ENCODE measurements around the gene ONECUT3.
A peak's percentile ranks its signal among the peaks of the same experiment; 100 is the strongest.

Gene ONECUT3

DNA sequence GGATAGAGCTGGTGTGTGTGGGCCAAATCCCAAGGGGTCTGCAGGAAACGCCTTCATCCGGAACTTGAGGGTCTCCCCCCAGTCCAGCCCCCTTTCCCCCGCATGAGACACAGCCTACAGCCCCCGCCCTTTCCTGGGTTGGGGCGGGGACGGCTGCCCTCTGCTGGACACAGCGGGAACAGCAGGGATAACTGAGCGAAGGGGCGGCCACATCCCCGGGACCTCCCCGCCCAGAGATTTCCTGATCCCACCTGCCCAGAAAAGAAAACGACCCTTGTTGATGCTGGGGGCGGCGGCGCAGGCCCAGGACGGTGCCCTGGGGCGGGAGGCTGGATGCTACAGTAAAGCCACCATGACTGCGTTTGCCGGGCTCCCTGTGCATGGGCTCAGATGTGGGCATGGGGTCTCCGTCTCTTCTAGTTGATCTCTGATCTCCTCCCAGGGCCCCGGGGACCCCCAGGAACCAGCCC, 14.2 kb downstream of the ONECUT3 start:
- DNase-seq (ENCODE audit: low read depth in 2 of 3, low spot score in 1 of 3) = peak in 1 of 3 donors; percentile 63

DNA sequence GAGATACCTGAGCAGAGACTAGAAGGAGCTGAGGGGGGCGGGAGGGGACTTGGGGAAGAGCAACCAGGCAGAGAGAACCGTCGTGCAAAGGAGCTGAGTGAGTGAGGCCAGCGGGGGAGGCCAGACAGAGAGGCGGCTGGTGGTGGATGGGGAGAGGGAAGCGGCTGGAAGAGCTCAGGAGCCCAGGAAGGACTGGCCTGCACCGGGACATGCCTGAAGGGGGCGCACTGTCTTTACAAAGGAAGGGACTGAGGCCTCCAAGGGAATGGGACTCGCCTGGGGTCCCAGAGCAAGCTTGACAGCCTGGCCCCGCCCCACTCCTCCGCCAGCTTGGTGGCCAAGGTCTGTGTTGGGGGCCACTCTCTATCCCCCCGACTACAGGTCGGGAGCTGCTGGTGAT, 14.9 kb downstream of the ONECUT3 start:
- no peak for DNase-seq (ENCODE audit: low read depth in 2 of 3, low spot score in 1 of 3)

DNA sequence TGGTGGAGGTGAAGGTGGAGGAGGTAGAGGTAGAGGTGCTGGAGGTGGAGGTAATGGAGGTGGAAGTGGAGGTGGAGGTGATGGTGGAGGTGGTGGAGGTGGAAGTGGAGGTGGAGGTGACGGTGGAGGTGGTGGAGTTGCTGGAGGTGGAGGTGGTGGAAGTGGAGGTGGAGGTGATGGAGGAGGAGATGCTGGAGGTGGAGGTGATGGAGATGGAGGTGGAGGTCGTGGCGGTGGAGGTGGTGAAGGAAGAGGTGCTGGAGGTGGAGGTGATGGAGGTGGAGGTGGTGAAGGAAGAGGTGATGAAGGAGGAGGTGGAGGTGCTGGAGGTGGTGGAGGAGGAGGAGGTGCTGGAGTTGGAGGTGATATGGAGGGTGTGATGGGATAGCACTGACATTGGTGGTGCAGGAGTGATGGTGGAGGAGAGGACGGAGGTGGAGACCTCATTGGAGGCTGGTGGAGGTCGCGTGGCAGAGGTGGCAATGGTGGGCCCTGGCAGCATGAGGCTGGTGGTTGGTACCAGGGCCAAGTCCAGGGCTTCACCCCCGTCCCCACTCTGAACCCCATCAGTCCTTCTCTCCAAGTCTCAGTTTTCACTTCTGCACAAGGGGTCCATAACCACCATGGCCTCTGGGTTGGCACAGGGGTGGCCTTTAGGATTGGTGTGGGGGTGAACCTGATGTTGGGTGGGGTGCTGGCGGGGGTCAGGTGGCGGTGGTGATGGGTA, 15.8 kb downstream of the ONECUT3 start:
- no peak for DNase-seq (ENCODE audit: low read depth in 2 of 3, low spot score in 1 of 3)

DNA sequence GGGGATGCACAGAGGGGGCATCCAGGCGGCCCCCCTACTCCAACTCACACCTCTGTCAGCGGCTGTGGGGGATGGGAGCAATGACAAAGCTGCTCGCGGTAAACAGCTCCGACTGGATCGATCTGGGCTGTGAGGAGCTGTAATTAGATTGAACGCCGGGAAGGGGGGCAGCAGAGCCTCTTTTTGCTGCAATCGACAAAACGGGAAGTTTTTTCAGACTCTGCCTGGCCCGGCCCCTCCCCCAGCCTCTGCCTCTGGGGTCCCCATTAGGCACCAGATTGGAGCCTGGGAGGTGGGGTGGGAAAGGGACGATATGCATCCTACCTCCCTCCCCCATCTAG, 16.3 kb downstream of the ONECUT3 start:
- DNase-seq (ENCODE audit: low read depth in 2 of 3, low spot score in 1 of 3) = no peak

DNA sequence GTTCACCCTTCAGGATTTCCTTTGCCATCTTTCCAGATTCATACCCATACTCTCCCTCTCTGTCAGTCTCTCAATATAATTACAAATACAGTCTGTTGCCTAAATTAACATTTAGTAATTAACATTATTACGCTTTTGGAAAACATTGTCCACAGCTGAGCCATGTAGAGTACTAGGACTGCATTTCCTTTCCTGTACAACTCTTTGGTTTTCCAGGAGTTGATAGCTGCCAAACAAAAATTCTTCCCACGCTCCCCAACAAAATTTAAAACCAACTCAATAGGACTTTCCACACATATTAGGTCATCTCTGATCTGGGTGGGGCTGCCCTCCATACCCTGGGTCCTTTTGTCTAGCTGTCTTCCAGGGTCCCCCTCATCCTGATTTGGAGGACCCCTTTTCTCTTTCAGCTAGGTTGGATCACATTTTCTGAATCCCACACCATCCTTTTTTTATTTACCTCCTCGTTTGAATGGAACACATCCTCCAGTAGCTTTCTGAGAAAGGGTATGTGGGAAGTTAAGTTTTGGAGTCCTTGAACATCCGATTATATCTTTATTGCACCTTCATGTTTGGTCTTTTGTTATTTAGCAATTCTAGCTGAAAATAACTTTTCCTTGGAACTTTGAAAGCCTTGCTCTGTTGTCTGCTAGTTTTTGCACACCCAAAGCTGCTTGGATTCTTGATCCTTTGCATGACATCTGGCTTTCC, 17.7 kb downstream of the ONECUT3 start:
- DNase-seq (ENCODE audit: low read depth in 2 of 3, low spot score in 1 of 3) = no peak

DNA sequence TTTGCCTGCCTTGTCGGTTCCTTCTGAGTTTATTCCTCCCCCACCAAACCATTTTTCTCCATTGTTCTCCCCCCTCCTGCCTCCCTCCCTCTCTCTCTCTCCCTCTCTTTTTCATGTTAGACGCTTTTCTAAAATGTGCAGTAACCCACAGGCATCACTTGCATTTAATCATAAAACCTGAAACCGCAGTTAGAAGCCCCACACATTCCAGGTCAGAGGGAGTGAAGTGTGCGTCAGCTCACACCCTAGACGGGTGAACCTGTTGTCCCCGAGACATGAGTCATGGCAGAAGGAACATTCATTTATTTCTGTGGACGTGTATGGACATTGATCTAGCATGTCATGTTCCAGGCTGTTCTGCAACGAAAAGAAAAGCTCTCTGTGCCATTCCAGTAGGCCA, 19.9 kb downstream of the ONECUT3 start:
- no peak for DNase-seq (ENCODE audit: low read depth in 2 of 3, low spot score in 1 of 3)

DNA sequence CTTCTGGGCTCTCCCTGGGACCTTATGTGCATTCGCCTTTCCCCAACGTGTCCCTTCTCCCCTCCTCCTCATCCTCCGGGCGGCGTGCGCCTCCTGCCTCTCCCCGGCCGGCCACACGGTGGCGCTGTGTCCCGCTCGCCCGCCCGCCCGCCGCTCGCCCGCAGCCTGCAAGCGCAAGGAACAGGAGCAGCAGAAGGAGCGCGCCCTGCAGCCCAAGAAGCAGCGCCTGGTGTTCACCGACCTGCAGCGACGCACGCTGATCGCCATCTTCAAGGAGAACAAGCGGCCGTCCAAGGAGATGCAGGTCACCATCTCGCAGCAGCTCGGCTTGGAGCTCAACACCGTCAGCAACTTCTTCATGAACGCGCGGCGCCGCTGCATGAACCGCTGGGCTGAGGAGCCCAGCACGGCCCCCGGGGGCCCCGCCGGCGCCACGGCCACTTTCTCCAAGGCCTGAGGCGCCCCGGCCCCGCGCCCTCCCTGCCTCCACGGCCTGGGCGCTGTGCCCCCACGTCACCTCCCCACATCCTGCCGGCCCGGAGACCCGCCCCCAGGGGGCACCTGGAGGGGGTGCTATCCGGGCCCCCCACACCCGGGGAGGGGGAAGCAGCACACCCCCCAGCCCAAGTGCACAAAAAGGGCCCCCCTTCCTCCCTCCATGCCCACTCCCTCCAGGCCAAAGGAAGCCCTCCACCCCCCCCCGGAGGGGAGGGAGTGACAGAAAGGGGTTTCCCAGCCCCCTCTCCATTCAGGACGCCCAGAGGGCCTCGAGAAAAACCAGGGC, 21.9 kb downstream of the ONECUT3 start:
- no peak for DNase-seq (ENCODE audit: low read depth in 2 of 3, low spot score in 1 of 3)

DNA sequence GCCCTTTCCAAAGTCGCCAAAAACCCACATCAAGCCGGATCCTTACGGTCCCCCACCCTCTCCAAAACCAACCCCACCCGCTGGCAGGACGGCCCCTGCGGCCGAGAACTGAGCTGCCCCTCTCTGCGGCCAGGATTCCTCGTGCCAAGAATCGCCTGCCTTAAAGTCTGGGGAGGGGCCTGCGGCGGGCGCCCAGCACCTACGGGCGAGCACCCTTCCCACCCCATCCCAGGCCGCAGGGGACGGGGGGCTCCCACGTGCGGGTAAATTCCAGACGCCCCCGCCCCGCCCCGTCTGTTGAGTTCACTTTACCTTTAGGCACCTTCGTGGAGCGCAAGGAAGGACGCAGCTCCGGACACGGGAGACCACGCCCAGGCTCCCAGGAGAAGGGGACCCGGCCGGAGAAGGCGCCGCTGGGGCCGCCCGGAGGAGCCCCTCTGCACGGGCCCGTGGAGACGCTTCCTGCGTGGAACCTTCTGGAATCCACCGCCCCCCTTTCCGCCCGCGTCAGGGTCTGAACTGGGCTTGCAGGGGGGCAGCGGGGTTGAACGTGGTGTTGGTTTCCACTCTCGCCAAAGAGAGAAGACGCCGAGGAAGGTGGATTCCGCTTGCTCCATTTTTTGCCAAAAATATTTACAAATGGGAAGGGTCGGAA, 22.8 kb downstream of the ONECUT3 start:
- no peak for DNase-seq (ENCODE audit: low read depth in 2 of 3, low spot score in 1 of 3)

DNA sequence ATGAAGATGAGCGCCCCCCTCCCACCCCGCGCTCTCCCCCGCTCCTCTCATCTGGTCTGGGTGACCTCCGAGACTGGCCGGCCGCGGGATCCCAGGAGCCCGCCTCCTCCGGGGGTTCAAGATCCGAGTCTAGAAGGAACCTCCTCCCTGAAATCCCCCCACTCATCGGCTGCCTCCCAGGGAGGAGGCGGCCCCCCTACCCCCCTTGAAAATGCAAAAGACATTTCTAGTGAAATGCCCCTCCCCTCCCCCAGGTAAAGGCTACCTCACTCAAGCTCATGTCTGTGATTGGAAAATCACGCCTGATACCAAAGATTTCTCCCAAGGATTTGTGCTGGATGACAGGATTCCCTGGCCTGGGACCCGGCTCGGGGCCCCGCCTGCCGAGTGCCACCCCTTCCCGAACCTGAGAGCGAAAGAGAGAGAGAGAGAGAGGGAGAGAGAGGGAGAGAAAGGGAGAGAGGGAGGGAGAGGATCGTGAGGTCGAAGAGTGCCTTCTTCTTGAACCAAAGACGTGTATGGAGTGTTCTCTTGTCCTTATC, 23.4 kb downstream of the ONECUT3 start:
- no peak for DNase-seq (ENCODE audit: low read depth in 2 of 3, low spot score in 1 of 3)

DNA sequence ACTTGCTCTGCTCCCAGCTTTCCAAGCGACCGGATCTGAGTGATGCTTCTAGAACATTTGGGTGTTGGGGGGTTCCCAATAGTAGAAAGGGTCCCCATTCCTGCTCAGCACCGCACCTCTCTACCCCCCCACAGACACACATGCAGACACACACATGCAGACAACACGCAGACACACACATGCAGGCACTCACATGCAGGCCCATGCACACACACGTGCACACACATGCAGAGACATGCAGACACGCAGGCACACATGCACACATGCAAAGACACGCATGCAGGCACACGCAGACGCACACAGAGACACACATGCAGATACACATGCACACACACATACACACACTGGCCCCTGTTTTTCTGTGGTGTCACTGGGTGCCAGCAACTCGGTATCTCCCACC, 23.8 kb downstream of the ONECUT3 start:
- no peak for DNase-seq (ENCODE audit: low read depth in 2 of 3, low spot score in 1 of 3)

DNA sequence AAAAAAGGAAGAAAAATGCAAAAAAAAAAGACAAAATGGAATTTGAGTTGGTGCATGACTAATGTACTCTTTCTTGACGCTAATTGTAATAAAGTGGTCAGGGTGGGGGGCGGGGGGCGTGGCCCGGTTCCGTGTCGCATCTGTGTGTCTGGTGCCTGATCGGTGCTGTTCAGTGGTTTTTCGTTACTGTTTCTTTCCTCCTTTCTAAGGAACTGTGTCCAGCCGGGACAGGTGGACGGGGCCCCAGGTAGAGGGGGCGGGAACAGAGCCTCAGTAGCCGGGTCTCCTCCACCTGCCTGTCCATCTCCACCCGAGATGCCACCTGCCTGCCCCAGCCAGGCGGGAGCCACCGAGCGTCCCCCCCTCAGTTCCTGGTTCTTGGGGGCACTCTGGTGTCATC, 26.3 kb downstream of the ONECUT3 start:
- DNase-seq (ENCODE audit: low read depth in 2 of 3, low spot score in 1 of 3) = no peak

DNA sequence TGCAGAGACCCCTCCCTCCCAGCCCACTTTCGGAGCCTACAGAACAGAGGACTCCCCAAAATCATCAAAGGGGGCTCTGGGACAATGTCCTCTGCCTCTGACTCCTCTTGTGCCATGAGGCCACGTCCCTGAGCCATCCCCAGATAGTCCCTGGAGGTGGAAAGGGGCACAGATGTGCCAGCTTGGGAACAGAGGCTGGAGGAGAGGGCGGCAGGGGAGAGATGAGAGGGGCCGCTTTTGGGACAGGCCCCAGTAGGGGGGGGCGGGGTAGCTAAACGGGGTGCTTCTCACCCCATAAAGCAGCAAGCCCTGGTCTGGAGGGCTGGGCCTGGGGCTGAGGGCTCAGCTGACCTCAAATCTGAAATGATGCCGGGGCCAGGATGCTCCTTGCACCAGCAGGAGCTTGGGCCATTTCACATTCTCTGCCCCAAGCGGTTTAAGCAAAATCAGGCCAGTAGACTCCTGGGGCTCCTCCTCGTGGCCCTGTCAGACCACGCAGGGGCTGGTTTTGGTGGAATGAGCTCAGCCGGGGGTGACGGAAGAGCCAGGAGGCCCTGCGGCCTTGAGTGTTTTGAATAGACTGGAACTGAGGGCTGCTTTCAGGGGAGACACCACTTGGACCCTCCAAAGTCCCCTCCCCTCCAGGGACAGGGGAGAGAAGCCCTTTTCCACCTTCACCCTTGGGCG, 27.1 kb downstream of the ONECUT3 start:
- DNase-seq (ENCODE audit: low read depth in 2 of 3, low spot score in 1 of 3) = no peak

DNA sequence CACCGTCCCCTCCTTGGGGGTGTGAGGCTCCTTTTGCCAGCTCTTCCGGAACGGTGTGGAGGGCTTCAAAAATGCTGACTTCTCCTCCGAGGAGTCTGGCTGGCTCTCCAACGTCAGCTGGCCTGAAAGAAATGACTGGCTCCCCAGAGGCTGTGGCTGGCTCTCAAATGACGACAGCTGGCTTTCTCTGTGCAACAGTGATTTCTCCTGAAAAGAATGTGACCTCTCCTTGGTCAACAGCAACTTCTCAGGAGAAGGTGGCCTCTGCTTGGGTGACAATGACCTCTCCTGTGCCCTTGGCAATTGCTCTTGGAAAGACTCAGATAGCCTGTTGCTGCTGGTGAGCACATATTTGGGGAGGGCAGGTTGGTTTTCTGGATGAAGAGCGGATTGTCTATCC, 29.2 kb downstream of the ONECUT3 start:
- DNase-seq (ENCODE audit: low read depth in 2 of 3, low spot score in 1 of 3) = no peak

DNA sequence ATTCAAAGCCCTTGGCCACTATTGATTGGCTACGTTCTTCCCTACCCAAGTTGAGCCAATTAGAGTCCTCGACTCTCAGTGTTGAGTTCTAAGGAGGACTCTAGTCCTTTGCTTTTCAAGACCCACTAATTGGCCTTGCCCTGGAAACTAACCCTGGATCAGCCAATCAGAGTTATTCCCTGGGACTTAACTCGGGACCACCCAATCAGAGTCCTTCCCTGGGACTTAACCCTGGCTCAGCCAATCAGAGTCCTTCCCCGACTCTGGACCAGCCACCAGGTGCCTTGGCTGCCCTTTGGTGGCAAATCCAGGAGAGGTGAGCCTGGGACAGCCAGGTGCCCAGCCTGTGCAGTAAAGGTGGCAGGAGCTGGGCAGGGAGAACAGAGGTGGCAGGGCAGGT, 30.0 kb downstream of the ONECUT3 start:
- DNase-seq (ENCODE audit: low read depth in 2 of 3, low spot score in 1 of 3) = no peak

DNA sequence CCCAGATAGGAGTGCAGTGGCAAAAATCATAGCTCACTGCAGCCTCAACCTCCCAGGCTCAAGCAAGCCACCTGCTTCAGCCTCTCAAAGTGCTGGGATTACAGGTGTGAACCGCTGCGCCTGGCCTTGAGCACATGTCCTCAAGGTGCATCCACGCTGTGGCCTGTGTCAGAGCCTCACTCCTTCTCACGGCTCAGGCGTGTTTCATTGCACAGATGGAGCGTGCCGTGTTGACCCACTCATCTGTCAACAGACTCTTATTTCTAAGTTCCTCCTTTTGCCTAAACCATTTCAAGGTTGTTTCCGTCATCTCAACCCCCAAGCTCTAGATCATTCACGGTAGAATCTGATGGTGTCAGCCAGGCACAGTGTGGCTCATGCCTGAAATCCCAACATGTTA, 30.6 kb downstream of the ONECUT3 start:
- DNase-seq (ENCODE audit: low read depth in 2 of 3, low spot score in 1 of 3) = no peak

DNA sequence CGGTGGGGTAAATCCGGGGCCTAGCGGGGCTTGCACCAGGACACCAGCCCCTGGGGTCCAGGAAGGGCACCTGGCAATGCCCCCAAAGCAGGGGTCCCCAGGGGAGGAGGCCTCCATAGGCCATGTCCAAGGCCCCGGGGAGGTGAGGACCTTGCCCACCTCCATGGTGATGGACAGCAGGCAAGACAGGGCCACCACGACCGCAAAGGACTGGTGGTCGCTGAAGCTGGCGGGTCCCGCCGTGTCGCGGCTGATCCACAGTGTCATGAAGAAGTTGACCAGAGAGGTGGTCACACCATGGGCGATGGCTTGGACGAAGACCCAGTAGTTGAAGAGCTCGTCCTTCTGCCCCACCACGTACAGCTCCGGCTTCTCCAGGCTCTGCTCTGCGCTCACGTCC, 32.0 kb downstream of the ONECUT3 start:
- DNase-seq (ENCODE audit: low read depth in 2 of 3, low spot score in 1 of 3) = no peak

DNA sequence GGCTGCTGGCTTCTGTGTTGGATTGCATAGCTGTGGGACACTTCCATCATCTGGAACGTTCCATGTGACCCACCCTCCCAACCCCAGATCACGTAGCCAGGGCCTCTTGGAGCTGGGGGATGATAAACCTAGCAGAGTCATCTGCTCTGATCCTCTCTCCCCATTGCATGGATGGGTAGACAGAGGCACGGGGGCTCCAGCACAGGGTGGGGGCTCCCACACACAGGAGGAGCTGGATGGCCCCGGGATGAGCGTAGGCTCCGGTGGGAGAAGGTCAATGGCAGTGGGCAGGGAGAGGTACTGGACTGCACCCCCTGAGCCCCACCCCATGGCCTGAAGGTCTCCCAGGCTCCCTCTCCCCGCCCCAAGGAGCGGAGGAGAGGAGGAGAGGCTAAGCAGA, 33.4 kb downstream of the ONECUT3 start:
- DNase-seq (ENCODE audit: low read depth in 2 of 3, low spot score in 1 of 3) = no peak

DNA sequence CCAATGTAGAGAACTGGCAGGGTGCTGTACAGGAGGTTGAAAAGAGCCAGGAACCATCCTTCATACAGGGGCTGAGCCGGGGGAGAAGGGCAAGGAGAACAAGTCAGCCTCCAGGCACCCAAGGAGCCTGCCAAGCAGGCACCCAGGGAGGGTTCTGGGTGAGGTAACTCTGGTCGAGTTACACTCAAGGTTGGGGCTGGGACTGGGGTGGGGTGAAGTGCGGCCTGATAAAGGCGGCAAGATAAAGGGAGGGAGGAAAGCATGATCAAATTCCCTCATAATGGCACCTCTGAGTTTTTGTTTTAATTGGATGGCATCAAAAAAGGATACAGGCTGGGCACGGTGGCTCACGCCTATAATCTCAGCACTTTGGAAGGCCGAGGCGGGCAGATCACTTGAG, 33.8 kb downstream of the ONECUT3 start:
- DNase-seq (ENCODE audit: low read depth in 2 of 3, low spot score in 1 of 3) = no peak

DNA sequence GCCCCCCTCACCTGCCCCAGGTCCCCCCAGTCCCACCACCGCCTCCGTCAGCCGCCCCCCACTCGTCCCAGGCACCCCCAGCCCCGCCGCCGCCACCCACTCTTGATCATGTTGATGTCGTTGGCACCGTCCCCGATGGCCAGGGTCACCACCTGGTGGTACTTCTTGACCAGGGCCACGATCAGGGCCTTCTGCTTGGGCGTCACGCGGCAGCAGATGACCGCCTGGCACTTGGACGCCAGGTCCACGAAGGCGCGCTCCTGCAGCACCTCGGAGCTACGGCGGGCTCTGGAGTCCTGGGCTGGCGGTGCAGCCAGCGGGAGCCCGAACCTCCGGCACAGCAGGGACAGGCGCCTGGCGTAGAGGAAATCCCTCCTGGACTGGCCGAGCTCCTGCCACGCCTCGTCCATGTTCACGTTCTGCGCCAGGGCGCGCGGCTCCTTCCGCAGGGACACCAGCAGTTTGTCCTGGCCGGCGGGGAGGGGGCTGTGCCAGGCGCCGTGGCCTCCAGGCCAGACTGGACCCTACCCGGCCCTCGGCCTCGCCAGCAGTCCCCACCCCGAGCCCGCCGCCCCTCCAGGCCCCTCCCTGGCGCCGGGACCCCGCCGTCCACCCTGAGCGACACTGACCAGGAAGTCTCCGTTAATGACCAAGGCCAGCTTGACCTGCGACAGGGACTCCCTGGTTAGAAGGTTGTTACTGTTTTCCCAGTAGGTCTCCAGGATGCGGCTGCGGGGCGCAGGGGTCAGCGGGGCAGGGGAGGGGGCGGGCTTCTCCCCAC, 36.1 kb downstream of the ONECUT3 start:
- DNase-seq (ENCODE audit: low read depth in 2 of 3, low spot score in 1 of 3) = no peak

All from stimulated activated CD4-positive, alpha-beta T cell treated with anti-CD3 and anti-CD28 coated beads, Interleukin-12 subunit alpha, Interleukin-12 subunit beta, amount 100 ng/mL, for 48 hours (primary cell).